ENCODE results near the gene FAU.

GRCh38 chr11:65147352-65148075 lies 25.6 kb upstream of the FAU start:
- TF ChIP-seq EZH2 (IDR thresholded peaks at IDR 0.05; ENCODE audit: borderline replicate concordance, control insufficient read depth, low read depth, low read length) (no peak), POLR2AphosphoS5 (IDR thresholded peaks at IDR 0.05; ENCODE audit: low read length) (no peak), TAF1 (IDR thresholded peaks at IDR 0.05; ENCODE audit: borderline replicate concordance, low read depth, low read length) (no peak), RFX5 (IDR thresholded peaks at IDR 0.05; ENCODE audit: low read depth, low read length) (no peak), MTA2 (IDR thresholded peaks at IDR 0.05; ENCODE audit: low read depth) (no peak)
- TF ChIP-seq, protein P1, sequence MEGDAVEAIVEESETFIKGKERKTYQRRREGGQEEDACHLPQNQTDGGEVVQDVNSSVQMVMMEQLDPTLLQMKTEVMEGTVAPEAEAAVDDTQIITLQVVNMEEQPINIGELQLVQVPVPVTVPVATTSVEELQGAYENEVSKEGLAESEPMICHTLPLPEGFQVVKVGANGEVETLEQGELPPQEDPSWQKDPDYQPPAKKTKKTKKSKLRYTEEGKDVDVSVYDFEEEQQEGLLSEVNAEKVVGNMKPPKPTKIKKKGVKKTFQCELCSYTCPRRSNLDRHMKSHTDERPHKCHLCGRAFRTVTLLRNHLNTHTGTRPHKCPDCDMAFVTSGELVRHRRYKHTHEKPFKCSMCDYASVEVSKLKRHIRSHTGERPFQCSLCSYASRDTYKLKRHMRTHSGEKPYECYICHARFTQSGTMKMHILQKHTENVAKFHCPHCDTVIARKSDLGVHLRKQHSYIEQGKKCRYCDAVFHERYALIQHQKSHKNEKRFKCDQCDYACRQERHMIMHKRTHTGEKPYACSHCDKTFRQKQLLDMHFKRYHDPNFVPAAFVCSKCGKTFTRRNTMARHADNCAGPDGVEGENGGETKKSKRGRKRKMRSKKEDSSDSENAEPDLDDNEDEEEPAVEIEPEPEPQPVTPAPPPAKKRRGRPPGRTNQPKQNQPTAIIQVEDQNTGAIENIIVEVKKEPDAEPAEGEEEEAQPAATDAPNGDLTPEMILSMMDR (IDR thresholded peaks at IDR 0.05 in 2 of 3, conservative IDR thresholded peaks at IDR 0.05 in 1 of 3; ENCODE audit: control insufficient read depth in 2 of 3, extremely low read depth in 1 of 3, insufficient read depth in 1 of 3, low read depth in 3 of 3, low read length in 3 of 3) = no peak

All from GM12878 (cell line).